Chondrocyte (in vitro differentiated cells): ENCODE data around the gene KIF2C. TPM values are rescaled to one million over a fixed set of nuclear protein-coding genes. Genes with fewer than 3 reads are reported as not detected.

Experiments used
- DNase-seq: peaks from one replicate; pipeline ENCODE4 v3.0.0; 2021; ENCODE audit warnings: mixed read lengths, low spot score
- H3K27ac Mint-ChIP-seq: one replicate; pipeline ENCODE4 v1.8.0; 2021; ENCODE audit warnings: mild to moderate bottlenecking, moderate library complexity, mixed read lengths; ENCODE audit not compliant: unreplicated experiment
- H3K27me3 Mint-ChIP-seq: 2 replicates; pipeline ENCODE4 v1.8.0; 2021; ENCODE audit warnings: low read depth, mixed read lengths
- H3K36me3 Mint-ChIP-seq: 2 replicates; pipeline ENCODE4 v1.8.0; 2021; ENCODE audit warnings: low read depth, mixed read lengths
- H3K4me1 Mint-ChIP-seq: 2 replicates; pipeline ENCODE4 v1.8.0; 2021; ENCODE audit warnings: low read depth, mild to moderate bottlenecking, mixed read lengths
- H3K4me3 Mint-ChIP-seq: one replicate; pipeline ENCODE4 v1.8.0; 2021; ENCODE audit warnings: mild to moderate bottlenecking, moderate library complexity, mixed read lengths; ENCODE audit not compliant: unreplicated experiment
- H3K9me3 Mint-ChIP-seq: 2 replicates; pipeline ENCODE4 v1.8.0; 2021; ENCODE audit warnings: low read depth, mixed read lengths
- long read RNA-seq: library from polyadenylated mRNA; stranded (forward); transcript quantifications from one replicate; pipeline ENCODE4 v2.0.0, GENCODE V29; 2021
- total RNA-seq: library from RNA; stranded (reverse); gene quantifications from 3 replicates; pipeline ENCODE4 v1.2.1, GENCODE V29; 2021
- TF ChIP-seq, protein P1 (sequence below): fragments of 200-600 bp; sonication (generic); IDR thresholded peaks from 2 replicates; pipeline ENCODE4 v1.5.0; 2021; ENCODE audit warnings: antibody characterized with exemption, mild to moderate bottlenecking, moderate library complexity

The KIF2C gene
- 5.4 to 6.7 TPM (median 6.2 TPM) in 3 replicates for total RNA-seq
- long read RNA-seq, transcript KIF2C-202 (21 exons, 2,879 nt) = major isoform, 17 of 34 reads
- long read RNA-seq, partial matches to known transcripts = 16 of 34 reads
- long read RNA-seq, other reads (novel, unspliced or antisense) = 1 of 34 reads

GRCh38 chr1:44739307-44740178, at the start of gene KIF2C:
Gene KIF2C (plus strand): TSS chr1:44739837. CDS start chr1:44739933, 96 bp downstream.
- Mint-ChIP-seq H3K9me3 (no peaks in the 10 kb centered on the region), H3K27me3 (no peaks in the 10 kb centered on the region), H3K36me3 (no peaks in the 10 kb centered on the region), H3K4me1 (peaks cover 15% of the 10 kb centered on the region), H3K27ac (peak within 1 kb of the TSS; percentile 97), H3K4me3 (peak within 1 kb of the TSS; percentile 91)
- peak; percentile 98 for DNase-seq
- TF ChIP-seq, protein P1, sequence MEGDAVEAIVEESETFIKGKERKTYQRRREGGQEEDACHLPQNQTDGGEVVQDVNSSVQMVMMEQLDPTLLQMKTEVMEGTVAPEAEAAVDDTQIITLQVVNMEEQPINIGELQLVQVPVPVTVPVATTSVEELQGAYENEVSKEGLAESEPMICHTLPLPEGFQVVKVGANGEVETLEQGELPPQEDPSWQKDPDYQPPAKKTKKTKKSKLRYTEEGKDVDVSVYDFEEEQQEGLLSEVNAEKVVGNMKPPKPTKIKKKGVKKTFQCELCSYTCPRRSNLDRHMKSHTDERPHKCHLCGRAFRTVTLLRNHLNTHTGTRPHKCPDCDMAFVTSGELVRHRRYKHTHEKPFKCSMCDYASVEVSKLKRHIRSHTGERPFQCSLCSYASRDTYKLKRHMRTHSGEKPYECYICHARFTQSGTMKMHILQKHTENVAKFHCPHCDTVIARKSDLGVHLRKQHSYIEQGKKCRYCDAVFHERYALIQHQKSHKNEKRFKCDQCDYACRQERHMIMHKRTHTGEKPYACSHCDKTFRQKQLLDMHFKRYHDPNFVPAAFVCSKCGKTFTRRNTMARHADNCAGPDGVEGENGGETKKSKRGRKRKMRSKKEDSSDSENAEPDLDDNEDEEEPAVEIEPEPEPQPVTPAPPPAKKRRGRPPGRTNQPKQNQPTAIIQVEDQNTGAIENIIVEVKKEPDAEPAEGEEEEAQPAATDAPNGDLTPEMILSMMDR = peak; percentile 13

GRCh38 chr1:44693159-44693558, 46.5 kb upstream of the KIF2C start:
- H3K27me3 Mint-ChIP-seq = peaks cover 3% of the 10 kb centered on the region
- no peaks in the 10 kb centered on the region for H3K4me1 Mint-ChIP-seq
- no peaks in the 10 kb centered on the region for H3K9me3 Mint-ChIP-seq
- H3K27ac Mint-ChIP-seq = no peak overlapping the region
- TF ChIP-seq, protein P1 = no peak
- DNase-seq = peak; percentile 8
- peaks cover 4% of the 10 kb centered on the region for H3K36me3 Mint-ChIP-seq
- H3K4me3 Mint-ChIP-seq = no peak overlapping the region

GRCh38 chr1:44693900-44694299, 45.7 kb upstream of the KIF2C start:
- no peak for DNase-seq

DNA sequence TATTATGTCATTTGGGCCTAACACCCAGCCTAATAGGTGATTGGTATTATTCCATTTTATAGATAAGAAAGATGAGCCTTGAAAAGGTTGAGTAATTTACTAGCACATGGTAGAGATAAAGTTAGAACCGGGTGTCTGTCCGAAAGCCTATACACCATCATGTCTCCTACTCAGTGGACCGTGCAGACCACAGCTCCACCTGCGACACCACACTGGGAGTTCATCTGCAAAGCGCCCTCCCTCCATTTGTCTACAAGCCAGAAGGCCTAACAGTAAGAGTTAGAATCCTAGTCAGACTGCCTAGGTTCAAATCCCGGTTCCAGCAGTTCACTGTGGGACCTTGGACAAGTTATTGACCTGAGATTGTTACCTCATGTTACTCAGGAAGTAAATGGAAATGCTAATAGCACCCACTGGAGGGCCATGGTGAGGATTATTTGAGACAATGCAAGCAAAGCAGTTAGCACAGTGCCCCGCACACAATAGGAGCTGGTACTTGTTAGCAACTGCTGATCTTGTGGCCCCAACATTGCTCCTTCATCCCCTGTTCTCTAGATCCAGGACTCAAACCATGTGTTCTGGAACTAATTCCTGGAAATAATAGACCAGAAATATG, 44.7 kb upstream of the KIF2C start:
- peaks cover 3% of the 10 kb centered on the region for H3K27me3 Mint-ChIP-seq
- H3K9me3 Mint-ChIP-seq = no peaks in the 10 kb centered on the region
- H3K4me1 Mint-ChIP-seq = no peaks in the 10 kb centered on the region
- TF ChIP-seq, protein P1 = no peak
- DNase-seq = no peak
- peaks cover 4% of the 10 kb centered on the region for H3K36me3 Mint-ChIP-seq
- H3K4me3 Mint-ChIP-seq = no peak overlapping the region
- no peak overlapping the region for H3K27ac Mint-ChIP-seq

More at GRCh38 chr1:44693900-44694299, 45.7 kb upstream of the KIF2C start:
- Mint-ChIP-seq H3K4me3 (no peak overlapping the region), H3K4me1 (no peaks in the 10 kb centered on the region), H3K27me3 (peaks cover 3% of the 10 kb centered on the region), H3K27ac (no peak overlapping the region), H3K9me3 (no peaks in the 10 kb centered on the region), H3K36me3 (peaks cover 4% of the 10 kb centered on the region)
- TF ChIP-seq, protein P1 = no peak

DNA sequence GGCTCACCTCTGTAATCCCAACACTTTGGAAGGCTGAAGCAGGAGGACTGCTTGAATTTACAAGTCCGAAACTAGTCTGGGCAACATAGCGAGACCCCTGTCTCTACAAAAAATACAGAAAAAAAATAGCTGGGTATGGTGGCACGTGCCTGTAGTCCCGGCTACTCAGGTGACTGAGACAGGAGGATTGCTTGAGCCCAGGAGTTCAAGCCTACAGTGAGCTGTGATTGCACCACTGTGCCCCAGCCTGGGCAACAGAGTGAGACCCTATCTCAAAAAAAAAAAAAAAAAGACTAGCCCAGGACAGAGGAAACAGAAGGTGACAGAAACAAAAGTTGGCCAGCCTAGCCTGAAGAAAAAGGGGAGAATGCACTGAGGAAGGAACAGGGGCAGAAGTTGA, 44.0 kb upstream of the KIF2C start:
- no peak overlapping the region for H3K27ac Mint-ChIP-seq

More for the DNA sequence above, 44.0 kb upstream of the KIF2C start:
- H3K9me3 Mint-ChIP-seq = no peaks in the 10 kb centered on the region
- TF ChIP-seq, protein P1 = no peak
- no peak for DNase-seq
- peaks cover 4% of the 10 kb centered on the region for H3K36me3 Mint-ChIP-seq
- peaks cover 3% of the 10 kb centered on the region for H3K27me3 Mint-ChIP-seq
- H3K4me3 Mint-ChIP-seq = no peak overlapping the region
- no peaks in the 10 kb centered on the region for H3K4me1 Mint-ChIP-seq
